HG03469 (cell line): ENCODE measurements around the gene FIG4.
A peak's percentile ranks its signal among the peaks of the same experiment; 100 is the strongest.
"Not testable (repeated sequence)": the region's sequence is repeated elsewhere in the genome, so short reads cannot be mapped to it uniquely, and the experiment has no call there.

Source experiments
- ATAC-seq: cut with Tn5 transposase; IDR thresholded peaks from one replicate; pipeline ENCODE4 v1.9.1; 2021; ENCODE audit warnings: mild to moderate bottlenecking, moderate library complexity, moderate number of reproducible peaks; ENCODE audit not compliant: unreplicated experiment

FIG4 gene

GRCh38 chr6:109690737-109691621 lies at the start of gene FIG4, which contains the start of gene AK9:
Gene FIG4, plus strand, starts transcription at chr6:109691296. Its CDS starts 140 bp downstream, at chr6:109691436.
Gene AK9, minus strand, starts transcription at chr6:109691202. Its CDS starts 15,457 bp downstream, at chr6:109675745.
- peak; percentile 81 for ATAC-seq

GRCh38 chr6:109644131-109644530 lies 47.0 kb upstream of the FIG4 start:
- ATAC-seq = no peak

GRCh38 chr6:109653264-109653663 lies 37.8 kb upstream of the FIG4 start:
- no peak for ATAC-seq

GRCh38 chr6:109655761-109656262 lies 35.3 kb upstream of the FIG4 start:
- no peak for ATAC-seq

GRCh38 chr6:109660526-109661320 lies 30.4 kb upstream of the FIG4 start:
- ATAC-seq = no peak

- ATAC-seq = no peak
Measured at GRCh38 chr6:109662192-109662591, 28.9 kb upstream of the FIG4 start.

- ATAC-seq = no peak
Measured at GRCh38 chr6:109669811-109670210, 21.3 kb upstream of the FIG4 start.

- no peak for ATAC-seq
Measured at GRCh38 chr6:109671733-109672132, 19.4 kb upstream of the FIG4 start.

GRCh38 chr6:109672175-109672574 lies 18.9 kb upstream of the FIG4 start:
- no peak for ATAC-seq

GRCh38 chr6:109672839-109673238 lies 18.3 kb upstream of the FIG4 start:
- ATAC-seq = no peak

GRCh38 chr6:109676724-109677123 lies 14.4 kb upstream of the FIG4 start:
- ATAC-seq = no peak

- no peak for ATAC-seq
Measured at GRCh38 chr6:109678240-109678639, 12.9 kb upstream of the FIG4 start.

GRCh38 chr6:109678661-109679505 lies 12.2 kb upstream of the FIG4 start:
- not testable (repeated sequence) for ATAC-seq

GRCh38 chr6:109686566-109687265 lies 4.4 kb upstream of the FIG4 start:
- ATAC-seq = no peak

- no peak for ATAC-seq
Measured at GRCh38 chr6:109687271-109687761, 3.8 kb upstream of the FIG4 start.

- ATAC-seq = no peak
Measured at GRCh38 chr6:109690373-109690736, 741 bp upstream of the FIG4 start.

- peak; percentile 43 for ATAC-seq
Measured at GRCh38 chr6:109693111-109693510, 2.0 kb downstream of the FIG4 start.

- ATAC-seq = no peak
Measured at GRCh38 chr6:109695468-109695867, 4.4 kb downstream of the FIG4 start.

GRCh38 chr6:109696355-109696754 lies 5.3 kb downstream of the FIG4 start:
- no peak for ATAC-seq

GRCh38 chr6:109701221-109701620 lies 10.1 kb downstream of the FIG4 start:
- no peak for ATAC-seq
